Fibroblast of pulmonary artery (primary cell): Measurements from ENCODE around the gene LRRN4.
"Not testable (repeated sequence)": the region's sequence is repeated elsewhere in the genome, so short reads cannot be mapped to it uniquely, and the experiment has no call there.

Experiments used
- DNase-seq: peaks from one replicate; pipeline ENCODE4 v3.0.0-alpha.2; 2010; ENCODE audit warnings: low read depth
- H3K4me3 ChIP-seq: replicated peaks from 2 replicates; pipeline ENCODE4 v1.5.1; 2011; ENCODE audit warnings: low read depth, mild to moderate bottlenecking, control low read depth, low read length, moderate library complexity
- TF ChIP-seq, protein P1 (sequence below): IDR thresholded peaks from 2 replicates; pipeline ENCODE4 v1.5.1; 2011; ENCODE audit warnings: mild to moderate bottlenecking, control low read depth, low read length, inconsistent platforms; ENCODE audit errors: missing control alignments

Gene LRRN4

DNA sequence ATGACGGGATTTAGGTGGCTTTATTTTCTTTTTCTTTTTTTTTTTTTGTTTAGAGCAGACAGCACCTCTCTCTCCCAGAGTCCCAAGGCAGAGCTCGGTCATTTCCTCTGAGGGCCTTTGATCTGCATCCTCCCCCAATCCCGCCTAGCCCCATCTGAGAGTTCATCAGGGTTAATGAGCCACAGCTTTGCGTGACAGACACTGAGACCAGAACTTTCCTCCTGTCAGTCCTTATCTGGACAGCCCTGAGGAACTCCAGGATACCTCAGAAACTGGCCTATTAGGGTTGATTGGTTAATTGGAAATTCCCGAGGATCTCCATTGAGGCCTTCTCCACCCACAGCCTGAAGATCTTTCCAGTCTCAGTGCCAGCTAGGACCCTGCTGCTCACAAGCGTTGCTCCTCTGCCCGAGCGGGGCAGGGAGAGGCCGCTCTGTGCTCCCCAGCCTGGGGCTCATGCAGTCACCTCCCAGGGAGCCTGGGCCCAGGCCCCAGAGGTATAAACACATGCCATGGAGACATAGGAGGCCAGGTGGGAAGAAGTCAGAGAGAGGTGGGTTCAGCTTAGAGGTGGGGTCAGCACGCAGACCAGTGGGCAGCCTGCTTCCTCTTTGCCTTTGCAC, 1.4 kb upstream of the LRRN4 start:
- TF ChIP-seq, protein P1, sequence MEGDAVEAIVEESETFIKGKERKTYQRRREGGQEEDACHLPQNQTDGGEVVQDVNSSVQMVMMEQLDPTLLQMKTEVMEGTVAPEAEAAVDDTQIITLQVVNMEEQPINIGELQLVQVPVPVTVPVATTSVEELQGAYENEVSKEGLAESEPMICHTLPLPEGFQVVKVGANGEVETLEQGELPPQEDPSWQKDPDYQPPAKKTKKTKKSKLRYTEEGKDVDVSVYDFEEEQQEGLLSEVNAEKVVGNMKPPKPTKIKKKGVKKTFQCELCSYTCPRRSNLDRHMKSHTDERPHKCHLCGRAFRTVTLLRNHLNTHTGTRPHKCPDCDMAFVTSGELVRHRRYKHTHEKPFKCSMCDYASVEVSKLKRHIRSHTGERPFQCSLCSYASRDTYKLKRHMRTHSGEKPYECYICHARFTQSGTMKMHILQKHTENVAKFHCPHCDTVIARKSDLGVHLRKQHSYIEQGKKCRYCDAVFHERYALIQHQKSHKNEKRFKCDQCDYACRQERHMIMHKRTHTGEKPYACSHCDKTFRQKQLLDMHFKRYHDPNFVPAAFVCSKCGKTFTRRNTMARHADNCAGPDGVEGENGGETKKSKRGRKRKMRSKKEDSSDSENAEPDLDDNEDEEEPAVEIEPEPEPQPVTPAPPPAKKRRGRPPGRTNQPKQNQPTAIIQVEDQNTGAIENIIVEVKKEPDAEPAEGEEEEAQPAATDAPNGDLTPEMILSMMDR: no peak
- no peak for DNase-seq
- no peak overlapping the region for H3K4me3 ChIP-seq

DNA sequence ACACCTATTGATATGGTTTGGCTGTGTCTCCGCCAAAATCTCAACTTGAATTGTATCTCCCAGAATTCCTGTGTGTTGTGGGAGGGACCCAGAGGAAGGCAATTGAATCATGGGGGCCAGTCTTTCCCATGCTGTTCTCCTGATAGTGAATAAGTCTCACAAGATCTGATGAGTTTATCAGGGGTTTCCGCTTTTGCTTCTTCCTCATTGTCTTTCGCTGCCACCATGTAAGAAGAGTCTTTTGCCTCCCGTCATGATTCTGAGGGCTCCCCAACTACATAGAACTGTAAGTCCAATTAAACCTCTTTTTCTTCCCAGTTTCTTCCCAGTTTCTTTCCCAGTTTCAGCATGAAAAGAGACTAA, 810 bp upstream of the LRRN4 start:
- not testable (repeated sequence) for H3K4me3 ChIP-seq, DNase-seq

DNA sequence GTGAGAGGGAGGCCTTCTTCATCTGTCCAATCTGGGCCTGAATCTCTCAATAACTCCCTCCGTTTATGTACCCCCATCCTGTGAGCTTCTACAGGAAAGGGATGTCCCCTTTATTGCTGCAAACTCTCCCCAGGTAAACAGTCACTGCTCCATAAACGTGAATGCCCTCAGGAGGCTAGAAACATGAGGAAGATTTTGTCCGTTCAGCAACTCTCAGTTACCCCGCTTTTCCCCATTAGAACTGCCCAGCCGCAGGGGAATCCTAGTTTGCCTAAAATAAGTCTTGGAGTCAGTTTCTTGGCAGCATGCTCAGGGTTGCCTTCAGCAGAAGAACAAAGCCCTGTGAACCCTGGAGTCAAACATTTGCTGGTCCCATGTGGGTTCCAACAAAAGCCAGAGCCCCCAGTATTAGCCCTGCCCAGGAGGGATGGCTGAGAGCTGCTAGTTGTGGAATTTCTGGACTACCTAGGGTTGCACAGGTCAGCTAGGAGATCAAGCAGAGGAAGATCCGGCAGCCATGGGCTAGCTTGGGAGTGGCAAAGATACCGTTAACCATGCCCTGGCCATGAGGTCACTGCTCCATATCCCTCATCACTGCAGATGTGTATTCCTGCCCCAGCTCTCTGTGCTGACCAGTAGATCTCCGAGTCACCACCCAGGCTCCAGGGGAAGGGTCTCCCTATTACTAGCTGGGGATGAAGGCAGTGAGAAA, 640 bp downstream of the LRRN4 start:
- H3K4me3 ChIP-seq: no peak overlapping the region
- TF ChIP-seq, protein P1: no peak

DNA sequence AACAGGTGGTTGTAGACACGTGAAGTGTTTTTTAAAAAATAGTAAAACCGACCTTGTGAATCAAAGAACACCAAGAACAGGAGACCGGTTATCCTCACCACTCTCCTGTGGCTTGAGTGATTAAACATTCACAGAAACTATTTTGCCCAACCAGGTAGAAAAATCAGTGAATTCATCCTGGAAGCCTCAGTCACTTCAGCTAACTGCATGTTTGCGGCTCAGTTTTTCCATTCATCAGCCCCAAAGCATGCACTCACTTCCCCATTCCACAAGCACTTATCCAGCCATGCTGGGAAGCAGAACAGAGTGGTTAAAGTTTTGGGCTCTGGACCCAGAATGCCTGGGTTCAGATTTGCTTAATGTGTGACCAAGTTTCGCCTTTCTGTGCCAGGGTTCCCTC, 2.4 kb downstream of the LRRN4 start:
- peak overlapping the region; percentile 38 for H3K4me3 ChIP-seq
- DNase-seq: peak; percentile 58
- TF ChIP-seq, protein P1: no peak

More for the DNA sequence above, 640 bp downstream of the LRRN4 start:
- no peak for DNase-seq

DNA sequence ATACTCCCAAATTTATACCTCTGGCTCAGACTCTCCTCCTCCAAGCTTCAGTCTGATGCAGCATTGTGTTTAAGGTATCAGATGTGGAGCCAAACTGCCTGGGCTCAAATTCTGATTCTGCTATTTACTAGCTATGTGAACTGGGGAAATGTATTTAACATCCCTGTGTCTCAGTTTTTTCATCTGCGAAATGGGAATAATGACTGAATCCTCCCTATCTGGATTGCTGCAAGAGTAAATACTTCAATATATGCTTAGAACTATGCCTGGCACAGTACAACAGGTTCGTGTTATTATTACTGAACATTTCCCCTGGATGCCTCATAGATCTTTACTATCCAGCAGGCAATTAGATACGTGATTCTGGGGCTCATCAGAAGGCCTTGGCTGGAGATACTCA, 5.5 kb downstream of the LRRN4 start:
- H3K4me3 ChIP-seq: no peak overlapping the region
- TF ChIP-seq, protein P1: no peak
- DNase-seq: no peak

DNA sequence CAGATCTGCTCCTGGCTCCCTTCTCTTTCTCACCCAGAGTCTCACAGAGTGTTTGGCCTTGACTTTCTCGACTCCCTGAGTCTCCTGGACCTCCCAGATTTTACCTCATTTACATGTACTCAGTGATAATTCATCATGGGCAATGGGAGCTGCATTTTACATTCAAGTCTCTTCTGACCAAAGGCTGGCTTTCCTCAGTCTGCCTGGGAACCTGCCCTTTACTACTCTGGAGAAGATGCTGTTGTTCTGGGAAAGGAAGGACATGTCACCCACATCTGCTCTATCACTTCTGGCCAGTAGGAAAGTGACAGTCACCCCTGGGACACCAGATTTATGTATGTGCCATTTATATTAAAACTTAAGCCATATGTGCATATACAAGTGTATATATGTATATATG, 7.4 kb downstream of the LRRN4 start:
- TF ChIP-seq, protein P1: no peak
- H3K4me3 ChIP-seq: no peak overlapping the region
- DNase-seq: no peak

DNA sequence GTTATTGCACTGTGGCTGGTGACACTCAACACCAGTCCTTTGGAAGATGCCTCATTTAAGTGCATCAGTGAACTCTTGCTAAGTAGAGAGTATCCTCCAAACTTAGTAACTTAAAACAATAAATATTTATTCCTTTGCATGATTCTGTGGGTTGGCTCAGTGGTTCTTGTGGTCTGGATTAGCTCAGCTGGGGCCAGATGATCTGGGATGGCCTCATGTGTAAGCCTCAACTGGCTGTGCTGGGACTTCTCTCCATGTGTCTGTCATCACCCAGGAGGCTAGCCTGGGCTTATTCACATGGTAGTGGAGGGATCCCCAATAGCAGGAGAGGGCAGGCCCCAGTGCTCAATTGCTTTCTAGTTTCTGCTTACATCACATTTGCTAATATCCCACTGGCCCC, 8.3 kb downstream of the LRRN4 start:
- TF ChIP-seq, protein P1: no peak

More for the DNA sequence above, 8.3 kb downstream of the LRRN4 start:
- no peak overlapping the region for H3K4me3 ChIP-seq
- DNase-seq: no peak
